GM21529 (cell line): ENCODE measurements around the gene TTC13.

ENCODE experiments used
- ATAC-seq: cut with Tn5 transposase; IDR thresholded peaks from one replicate; pipeline ENCODE4 v1.9.1; 2021; ENCODE audit not compliant: unreplicated experiment

The TTC13 gene

DNA sequence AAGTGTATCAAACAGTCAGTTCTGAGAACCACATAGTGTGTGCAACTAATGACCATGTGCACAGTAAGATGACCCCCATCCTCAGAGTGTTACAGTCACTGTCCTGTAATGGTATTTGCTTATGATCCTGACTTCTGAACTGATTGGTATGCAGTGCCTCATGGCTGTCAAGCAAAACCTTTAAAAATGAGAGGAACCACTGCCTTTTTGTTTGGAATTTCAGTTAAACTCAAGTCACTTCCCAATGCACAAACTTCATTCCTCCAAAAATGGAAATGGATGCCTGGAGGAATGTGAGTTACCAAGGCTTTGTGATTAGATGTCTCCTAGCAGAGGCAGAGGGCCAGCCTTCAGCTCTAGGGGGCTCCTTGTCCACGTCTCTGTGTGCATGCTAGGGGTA is 120.8 kb downstream of the TTC13 start:
- ATAC-seq: no peak

DNA sequence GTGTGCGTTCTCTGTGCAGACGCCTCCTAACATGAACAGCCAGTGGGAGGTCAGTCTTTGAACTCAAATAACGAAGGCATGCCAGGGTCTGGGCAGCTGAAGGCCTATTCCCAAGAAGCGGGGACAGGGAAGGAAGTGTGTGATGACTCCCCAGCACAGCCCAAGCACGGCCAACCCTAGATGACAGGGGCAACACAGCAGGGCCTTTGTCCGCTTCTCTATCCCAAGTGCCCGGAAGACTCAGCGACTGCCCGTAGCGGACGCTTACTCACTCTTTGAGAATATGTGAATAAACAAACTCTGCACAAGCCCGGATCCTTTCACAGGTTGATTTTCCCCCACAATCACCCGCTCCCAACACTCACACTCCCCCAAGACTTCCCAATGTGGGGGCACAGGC is 121.6 kb downstream of the TTC13 start:
- no peak for ATAC-seq
